ENCODE data around the gene ABHD11. TPM values are rescaled to one million over a fixed set of nuclear protein-coding genes. Genes with fewer than 3 reads are reported as not detected.

ABHD11 gene
- total and polyA plus RNA-seq, 8 donors: 11.6 to 112 (median 19.7) TPM

- 85 to 92% (median 91%) methylated on average over 5 of the region's 5 CpGs for WGBS, 5 donors
- Histone ChIP-seq H3K27ac (peak overlapping the region in 4 of 5 donors; percentile 72 to 80 (median 76)), H3K9me3 (no peaks in the 10 kb centered on the region), H3K36me3 (peaks cover 0 to 12% (median 10%) of the 10 kb centered on the region in 4 donors), H3K4me1 (peaks cover 19 to 53% (median 38%) of the 10 kb centered on the region in 4 donors), H3K27me3 (no peaks in the 10 kb centered on the region), H3K4me3 (no peak overlapping the region)
- intact Hi-C loops (cut with DNase I; ENCODE audit: low total_unique reads): no loop called here
- peak in 1 of 2 donors; percentile 51 for DNase-seq
- TF ChIP-seq CTCF (IDR thresholded peaks at IDR 0.05) (no peak), EP300 (IDR thresholded peaks at IDR 0.05) (no peak), POLR2AphosphoS5 (IDR thresholded peaks at IDR 0.05) (no peak), POLR2A (IDR thresholded peaks at IDR 0.05) (no peak)
Measured at GRCh38 chr7:73741600-73741999, 3.0 kb upstream of the ABHD11 start.

- H3K4me3 ChIP-seq: no peak overlapping the region
- DNase-seq: peak in 1 of 2 donors; percentile 56
- peaks cover 3 to 20% (median 18%) of the 10 kb centered on the region in 4 donors for H3K36me3 ChIP-seq
- peak overlapping the region in 4 of 5 donors; percentile 15 to 97 (median 66) for H3K27ac ChIP-seq
- no peaks in the 10 kb centered on the region for H3K9me3 ChIP-seq
- 75 to 96% (median 83%) methylated on average over 5 of the region's 5 CpGs for WGBS, 5 donors
- intact Hi-C loops (cut with DNase I; ENCODE audit: low total_unique reads): no loop called here
- no peak for TF ChIP-seq CTCF (IDR thresholded peaks at IDR 0.05)
- TF ChIP-seq EP300 (IDR thresholded peaks at IDR 0.05): no peak
- no peak for TF ChIP-seq POLR2AphosphoS5 (IDR thresholded peaks at IDR 0.05)
- no peak for TF ChIP-seq POLR2A (IDR thresholded peaks at IDR 0.05)
- H3K27me3 ChIP-seq: no peaks in the 10 kb centered on the region
- peaks cover 19 to 45% (median 39%) of the 10 kb centered on the region in 4 donors for H3K4me1 ChIP-seq
Measured at GRCh38 chr7:73740771-73741170, 2.2 kb upstream of the ABHD11 start.

- TF ChIP-seq CTCF (IDR thresholded peaks at IDR 0.05) (no peak), POLR2A (IDR thresholded peaks at IDR 0.05) (no peak), EP300 (IDR thresholded peaks at IDR 0.05) (no peak), POLR2AphosphoS5 (IDR thresholded peaks at IDR 0.05) (no peak)
- H3K4me1 ChIP-seq: peaks cover 19 to 46% (median 40%) of the 10 kb centered on the region in 4 donors
Measured at GRCh38 chr7:73740212-73740611, 1.6 kb upstream of the ABHD11 start.

GRCh38 chr7:73739387-73739767 lies 775 bp upstream of the ABHD11 start:
- H3K9me3 ChIP-seq: no peaks in the 10 kb centered on the region
- H3K36me3 ChIP-seq: peaks cover 4 to 26% (median 22%) of the 10 kb centered on the region in 4 donors
- WGBS, 5 donors: 44 to 63% (median 51%) methylated on average over 11 to 13 of the region's 13 CpGs
- H3K4me1 ChIP-seq: peaks cover 19 to 50% (median 40%) of the 10 kb centered on the region in 4 donors
- peak overlapping the region; percentile 81 to 92 (median 81) for H3K4me3 ChIP-seq
- TF ChIP-seq POLR2AphosphoS5 (IDR thresholded peaks at IDR 0.05): no peak
- no peak for TF ChIP-seq POLR2A (IDR thresholded peaks at IDR 0.05)
- no peak for TF ChIP-seq CTCF (IDR thresholded peaks at IDR 0.05)
- no peak for TF ChIP-seq EP300 (IDR thresholded peaks at IDR 0.05)
- no peaks in the 10 kb centered on the region for H3K27me3 ChIP-seq
- no peak for DNase-seq
- intact Hi-C loops (cut with DNase I; ENCODE audit: low total_unique reads): no loop called here
- H3K27ac ChIP-seq: peak overlapping the region; percentile 83 to 97 (median 94)

More at GRCh38 chr7:73740212-73740611, 1.6 kb upstream of the ABHD11 start:
- no peaks in the 10 kb centered on the region for H3K9me3 ChIP-seq
- intact Hi-C loops (cut with DNase I; ENCODE audit: low total_unique reads): no loop called here
- no peaks in the 10 kb centered on the region for H3K27me3 ChIP-seq
- H3K36me3 ChIP-seq: peaks cover 4 to 26% (median 22%) of the 10 kb centered on the region in 4 donors
- H3K27ac ChIP-seq: peak overlapping the region in 4 of 5 donors; percentile 39 to 97 (median 94)
- WGBS, 5 donors: 84 to 94% (median 91%) methylated on average over 7 of the region's 7 CpGs
- DNase-seq: no peak
- H3K4me3 ChIP-seq: no peak overlapping the region
